K562 (cell line): Measurements from ENCODE around the gene TMEM164. TPM values are rescaled to one million over a fixed set of nuclear protein-coding genes. Genes with fewer than 3 reads are reported as not detected.

ENCODE experiments used
- CUX1 ChIP-seq: fragments of 200-800 bp; sonication (Bioruptor generic); IDR thresholded peaks from 2 replicates; pipeline ENCODE4 v1.6.1; 2016; ENCODE audit warnings: missing genetic modification characterization, missing compliant biosample characterization
- ELF2 ChIP-seq: fragments of 250-450 bp; sonication (Bioruptor Pico); IDR thresholded peaks from 2 replicates; pipeline ENCODE4 v1.5.0; 2021; ENCODE audit warnings: mild to moderate bottlenecking
- HDAC3 ChIP-seq: fragments of 450-650 bp; IDR thresholded peaks from 2 replicates; pipeline ENCODE4 v1.6.1; 2018; ENCODE audit warnings: borderline replicate concordance, mild to moderate bottlenecking, moderate library complexity; ENCODE audit not compliant: partially characterized antibody
- HMBOX1 ChIP-seq: sonication (generic); IDR thresholded peaks from 2 replicates; pipeline ENCODE4 v1.6.1; 2016
- MECOM ChIP-seq: fragments of 250-450 bp; sonication (Bioruptor Pico); IDR thresholded peaks from 2 replicates; pipeline ENCODE4 v1.8.0; 2022; ENCODE audit warnings: inconsistent platforms
- NCOA2 ChIP-seq, 2 experiments: fragments of 450-650 bp; IDR thresholded peaks; 2 replicates each; pipeline ENCODE4 v1.6.1; 2018; ENCODE audit warnings: mild to moderate bottlenecking in 2 of 2, moderate library complexity in 1 of 2; ENCODE audit not compliant: partially characterized antibody in 2 of 2
- TBL1XR1 ChIP-seq, 2 experiments: IDR thresholded peaks; 2 replicates each; pipeline ENCODE4 v1.6.1; 2012; ENCODE audit warnings: improper control_type of control experiment in 2 of 2, low read length in 2 of 2, mild to moderate bottlenecking in 1 of 2
- TBP ChIP-seq: optimal IDR thresholded peaks from 2 replicates; pipeline ENCODE3; 2011; ENCODE audit warnings: low read depth, low read length, improper control_type of control experiment
- TCFL5 ChIP-seq: fragments of 250-450 bp; sonication (Bioruptor Pico); conservative IDR thresholded peaks from 2 replicates; pipeline ENCODE4 v1.6.1; 2021; ENCODE audit warnings: mild to moderate bottlenecking, moderate library complexity, matching md5 sums
- U2AF2 ChIP-seq: fragments of 200-400 bp; formaldehyde crosslinking; optimal IDR thresholded peaks from 2 replicates; pipeline ENCODE3; 2017; ENCODE audit warnings: low read depth, mild to moderate bottlenecking, low read length
- ZKSCAN8 ChIP-seq: fragments of 200-800 bp; sonication (Bioruptor generic); IDR thresholded peaks from 2 replicates; pipeline ENCODE4 v1.6.1; 2016; ENCODE audit warnings: missing genetic modification characterization, missing compliant biosample characterization
- ZNF274 ChIP-seq: IDR thresholded peaks from 2 replicates; pipeline ENCODE4 v1.6.1; 2011; ENCODE audit warnings: low read depth, mild to moderate bottlenecking, low read length, moderate library complexity, borderline replicate concordance
- ZNF316 ChIP-seq: fragments of 450-650 bp; IDR thresholded peaks from 2 replicates; pipeline ENCODE4 v1.6.1; 2016
- ZNF408 ChIP-seq: fragments of 250-450 bp; sonication (Bioruptor Pico); IDR thresholded peaks from 2 replicates; pipeline ENCODE4 v1.4.0; 2020; ENCODE audit warnings: low read depth, mild to moderate bottlenecking, moderate library complexity
- ZNF668 ChIP-seq: fragments of 250-450 bp; sonication (Bioruptor Pico); IDR thresholded peaks from 2 replicates; pipeline ENCODE4 v1.8.0; 2022; ENCODE audit warnings: mild to moderate bottlenecking, inconsistent platforms
- ZSCAN32 ChIP-seq: fragments of 450-650 bp; formaldehyde crosslinking; IDR thresholded peaks from 2 replicates; pipeline ENCODE4 v1.4.0; 2020; ENCODE audit warnings: mild to moderate bottlenecking, moderate library complexity
- polyA plus RNA-seq, 8 experiments: library from polyadenylated mRNA; depleted of rRNA in 4 of 8; stranded (reverse) in 5 of 8; unstranded in 3 of 8; fragments of >200 nt; fragmentation: Nextera tagmentation in 2 of 8; fragmentation: Illumina TruSeq in 1 of 8; extraction: Ambion mirVana in 2 of 8; extraction: Trizol in 1 of 8; gene quantifications; 2 replicates each; pipeline versions ENCODE4 v1.2.1 to v1.2.3, GENCODE V29; 2011 to 2014; ENCODE audit warnings: inconsistent platforms in 1 of 8, missing spikeins in 1 of 8
- total RNA-seq, 7 experiments: library from RNA; depleted of rRNA in 6 of 7; stranded (reverse); fragments of >200 nt in 6 of 7; fragmentation: Illumina TruSeq in 2 of 7; extraction: Trizol in 2 of 7; gene quantifications; 2 replicates each; pipeline versions ENCODE4 v1.2.1 to v1.2.3, GENCODE V29; 2011 to 2021; ENCODE audit warnings: low replicate concordance in 1 of 7
- TF ChIP-seq, protein P1 (sequence below): sonication (generic); formaldehyde crosslinking; IDR thresholded peaks from 2 replicates; pipeline ENCODE4 v1.8.1; 2023; ENCODE audit warnings: mild to moderate bottlenecking, missing genetic modification reagents
- TF ChIP-seq, protein P2 (sequence below), 2 experiments: fragments of 200-800 bp in 1 of 2; sonication (Bioruptor generic) in 1 of 2; sonication (generic) in 1 of 2; formaldehyde crosslinking in 1 of 2; IDR thresholded peaks in 1 of 2; conservative IDR thresholded peaks in 1 of 2; 2 replicates each; pipeline versions ENCODE4 v1.5.0 to v1.6.1; 2016 to 2020; ENCODE audit warnings: missing compliant biosample characterization in 1 of 2, missing genetic modification characterization in 1 of 2, missing genetic modification reagents in 1 of 2

TMEM164 gene
- total and polyA plus RNA-seq, 9 of the 15 experiments (the other 6 are each of a cell fraction or from before 2014, with no cell fraction given) = 2.4 to 57.3 (median 23.1) TPM

- TF ChIP-seq, protein P1, sequence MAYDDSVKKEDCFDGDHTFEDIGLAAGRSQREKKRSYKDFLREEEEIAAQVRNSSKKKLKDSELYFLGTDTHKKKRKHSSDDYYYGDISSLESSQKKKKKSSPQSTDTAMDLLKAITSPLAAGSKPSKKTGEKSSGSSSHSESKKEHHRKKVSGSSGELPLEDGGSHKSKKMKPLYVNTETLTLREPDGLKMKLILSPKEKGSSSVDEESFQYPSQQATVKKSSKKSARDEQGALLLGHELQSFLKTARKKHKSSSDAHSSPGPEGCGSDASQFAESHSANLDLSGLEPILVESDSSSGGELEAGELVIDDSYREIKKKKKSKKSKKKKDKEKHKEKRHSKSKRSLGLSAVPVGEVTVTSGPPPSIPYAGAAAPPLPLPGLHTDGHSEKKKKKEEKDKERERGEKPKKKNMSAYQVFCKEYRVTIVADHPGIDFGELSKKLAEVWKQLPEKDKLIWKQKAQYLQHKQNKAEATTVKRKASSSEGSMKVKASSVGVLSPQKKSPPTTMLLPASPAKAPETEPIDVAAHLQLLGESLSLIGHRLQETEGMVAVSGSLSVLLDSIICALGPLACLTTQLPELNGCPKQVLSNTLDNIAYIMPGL (CRISPR knock-in tag) = no peak
- TF ChIP-seq HDAC3 = peak; percentile 69
- TF ChIP-seq ZKSCAN8 (CRISPR knock-in tag) = peak; percentile 99
- TF ChIP-seq TCFL5 (CRISPR knock-in tag) = no peak
- TF ChIP-seq ZSCAN32 (CRISPR knock-in tag) = no peak
- no peak for TF ChIP-seq ELF2 (CRISPR knock-in tag)
- TF ChIP-seq MECOM (CRISPR knock-in tag) = no peak
- peak; percentile 13 for TF ChIP-seq TBP
- TF ChIP-seq U2AF2 = no peak
- no peak for TF ChIP-seq CUX1 (CRISPR knock-in tag)
- TF ChIP-seq, protein P2, sequence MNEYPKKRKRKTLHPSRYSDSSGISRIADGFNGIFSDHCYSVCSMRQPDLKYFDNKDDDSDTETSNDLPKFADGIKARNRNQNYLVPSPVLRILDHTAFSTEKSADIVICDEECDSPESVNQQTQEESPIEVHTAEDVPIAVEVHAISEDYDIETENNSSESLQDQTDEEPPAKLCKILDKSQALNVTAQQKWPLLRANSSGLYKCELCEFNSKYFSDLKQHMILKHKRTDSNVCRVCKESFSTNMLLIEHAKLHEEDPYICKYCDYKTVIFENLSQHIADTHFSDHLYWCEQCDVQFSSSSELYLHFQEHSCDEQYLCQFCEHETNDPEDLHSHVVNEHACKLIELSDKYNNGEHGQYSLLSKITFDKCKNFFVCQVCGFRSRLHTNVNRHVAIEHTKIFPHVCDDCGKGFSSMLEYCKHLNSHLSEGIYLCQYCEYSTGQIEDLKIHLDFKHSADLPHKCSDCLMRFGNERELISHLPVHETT (CRISPR knock-in tag; conservative IDR thresholded peaks at IDR 0.05 in 1 of 2, IDR thresholded peaks at IDR 0.05 in 1 of 2) = no peak
- peak in 1 of 2 experiments; percentile 69; a peak in 2 of 4 replicates for TF ChIP-seq TBL1XR1 (IDR thresholded peaks at IDR 0.05; ENCODE audit: low read length in 2 of 2)
- TF ChIP-seq ZNF668 = no peak
- 0 out of 2 replicates have a peak, but pooled peaks have one; percentile 57 for TF ChIP-seq ZNF274
- peak; percentile 73 for TF ChIP-seq HMBOX1
- no peak for TF ChIP-seq ZNF408
- peak in 1 of 2 experiments; percentile 38 for TF ChIP-seq NCOA2 (IDR thresholded peaks at IDR 0.05; ENCODE audit: partially characterized antibody in 2 of 2)
- peak; percentile 92 for TF ChIP-seq ZNF316
Observed at GRCh38 chrX:110178179-110178865, 175.4 kb downstream of the TMEM164 start (continued).
